KOPT-K1 (cell line): Measurements from ENCODE around the gene GRK4.
A peak's percentile ranks its signal among the peaks of the same experiment; 100 is the strongest.
"Not testable (repeated sequence)": the region's sequence is repeated elsewhere in the genome, so short reads cannot be mapped to it uniquely, and the experiment has no call there.

Experiments
- H3K27ac ChIP-seq: fragments of 200-600 bp; sonication (generic); 2 replicates; pipeline ENCODE4 v1.5.1; 2016; ENCODE audit warnings: antibody characterized with exemption, mild to moderate bottlenecking, low read depth, low read length; ENCODE audit not compliant: poor library complexity, severe bottlenecking
- H3K36me3 ChIP-seq: fragments of 200-600 bp; sonication (generic); 2 replicates; pipeline ENCODE4 v1.5.1; 2017; ENCODE audit warnings: antibody characterized with exemption, mild to moderate bottlenecking, low read length, moderate library complexity; ENCODE audit not compliant: insufficient read depth
- H3K9me3 ChIP-seq: fragments of 200-600 bp; sonication (generic); 2 replicates; pipeline ENCODE4 v1.5.1; 2017; ENCODE audit warnings: antibody characterized with exemption, low read length, mild to moderate bottlenecking; ENCODE audit not compliant: insufficient read depth, poor library complexity, severe bottlenecking

Gene GRK4

GRCh38 chr4:2960450-2960849 lies 2.9 kb upstream of the GRK4 start:
- not testable (repeated sequence) for H3K9me3 ChIP-seq
- peaks cover 56% of the 10 kb centered on the region for H3K36me3 ChIP-seq

DNA sequence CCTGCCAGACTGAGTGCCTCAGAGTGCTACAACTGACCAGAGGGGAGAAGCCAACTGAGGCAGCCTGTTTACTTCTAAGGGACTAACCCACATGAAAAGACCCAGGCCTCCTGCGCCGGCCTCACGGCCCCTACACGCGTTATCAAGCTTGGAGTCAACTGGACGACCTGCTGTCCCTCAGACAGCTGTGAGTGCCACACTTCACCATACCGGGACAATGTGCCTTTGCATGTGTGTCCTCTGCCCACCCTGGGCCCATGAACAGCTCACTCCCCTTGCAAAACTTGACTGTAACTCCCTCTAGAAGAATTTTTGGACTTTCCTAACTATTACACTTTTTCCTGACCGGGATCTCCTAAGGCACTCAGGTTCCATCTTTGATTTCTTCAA lies 2.0 kb upstream of the GRK4 start:
- peaks cover 46% of the 10 kb centered on the region for H3K36me3 ChIP-seq
- H3K27ac ChIP-seq, result peak overlapping the region; percentile 82

More at GRCh38 chr4:2960450-2960849, 2.9 kb upstream of the GRK4 start:
- H3K27ac ChIP-seq, result not testable (repeated sequence)

GRCh38 chr4:2961811-2962441 lies 1.4 kb upstream of the GRK4 start:
- Histone ChIP-seq H3K9me3 (no peaks in the 10 kb centered on the region), H3K36me3 (peaks cover 41% of the 10 kb centered on the region), H3K27ac (peak overlapping the region; percentile 82)

More for the DNA sequence above, 2.0 kb upstream of the GRK4 start:
- H3K9me3 ChIP-seq, result no peaks in the 10 kb centered on the region

DNA sequence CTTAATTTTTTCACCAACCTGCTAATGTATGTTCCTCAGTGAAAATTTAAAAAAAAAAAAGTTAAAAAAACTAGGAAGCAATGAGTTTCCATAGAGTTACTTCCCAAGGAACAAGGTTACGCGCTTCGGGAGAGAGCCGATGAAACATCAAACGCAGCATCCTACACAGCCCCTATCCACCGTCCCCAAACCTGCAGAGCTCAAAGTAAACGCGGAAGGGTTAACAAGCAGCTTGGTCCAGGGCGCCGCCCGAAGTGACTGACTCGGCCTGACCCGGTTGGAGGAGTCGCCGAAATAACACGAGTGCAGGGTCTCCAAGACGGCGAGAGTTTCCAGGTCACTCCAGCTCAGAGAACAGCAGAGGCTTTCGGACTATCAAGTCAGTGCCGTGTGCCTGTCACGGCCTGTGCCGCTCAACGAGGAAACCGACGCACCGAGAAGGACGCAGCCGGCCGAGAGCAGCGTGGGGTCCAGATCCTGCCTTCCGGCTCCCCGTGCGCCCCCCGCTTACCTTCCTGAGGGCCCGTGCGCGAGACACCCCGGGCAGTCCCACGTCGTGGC lies 677 bp upstream of the GRK4 start:
- H3K27ac ChIP-seq, result peak overlapping the region; percentile 82

GRCh38 chr4:2963966-2964471 lies 648 bp downstream of the GRK4 start:
- peaks cover 20% of the 10 kb centered on the region for H3K36me3 ChIP-seq
- peak overlapping the region; percentile 82 for H3K27ac ChIP-seq
- no peaks in the 10 kb centered on the region for H3K9me3 ChIP-seq

More for the DNA sequence above, 677 bp upstream of the GRK4 start:
- no peaks in the 10 kb centered on the region for H3K9me3 ChIP-seq
- H3K36me3 ChIP-seq, result peaks cover 33% of the 10 kb centered on the region

DNA sequence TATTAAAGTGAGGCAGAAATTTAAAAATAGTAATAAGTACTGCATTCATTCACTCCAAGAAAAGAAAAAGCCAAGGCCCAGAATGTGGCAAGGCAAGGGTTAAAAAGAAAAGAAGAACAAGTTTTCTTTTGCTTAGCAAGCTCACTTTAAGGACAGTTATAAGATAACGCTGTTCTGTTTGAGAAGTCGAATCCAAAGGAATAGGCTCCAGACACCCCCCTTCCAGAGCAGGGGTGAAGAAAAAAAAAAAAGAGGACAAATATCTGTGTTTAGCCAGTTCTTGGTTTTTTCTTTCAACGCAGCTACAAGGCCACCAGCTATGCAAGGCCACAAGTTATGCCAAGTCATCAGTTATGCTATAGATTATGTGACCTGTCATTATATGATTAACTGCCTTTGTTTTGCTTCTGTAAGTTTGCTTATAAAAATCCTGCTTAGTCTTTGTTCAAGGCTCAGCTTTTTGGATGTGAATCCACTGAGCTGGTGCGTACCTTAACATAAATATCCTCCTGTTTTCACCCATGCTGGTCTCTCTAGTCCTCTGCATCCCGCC lies 1.4 kb downstream of the GRK4 start:
- Histone ChIP-seq H3K36me3 (peaks cover 13% of the 10 kb centered on the region), H3K27ac (no peak overlapping the region), H3K9me3 (no peaks in the 10 kb centered on the region)

- Histone ChIP-seq H3K9me3 (no peaks in the 10 kb centered on the region), H3K27ac (no peak overlapping the region), H3K36me3 (peaks cover 8% of the 10 kb centered on the region)
Measured at GRCh38 chr4:2965262-2965661, 1.9 kb downstream of the GRK4 start.

- Histone ChIP-seq H3K36me3 (no peaks in the 10 kb centered on the region), H3K27ac (no peak overlapping the region), H3K9me3 (no peaks in the 10 kb centered on the region)
Measured at GRCh38 chr4:2968381-2968780, 5.0 kb downstream of the GRK4 start.

GRCh38 chr4:2971275-2971674 lies 7.9 kb downstream of the GRK4 start:
- no peak overlapping the region for H3K27ac ChIP-seq
- no peaks in the 10 kb centered on the region for H3K36me3 ChIP-seq
- no peaks in the 10 kb centered on the region for H3K9me3 ChIP-seq

- Histone ChIP-seq H3K36me3 (no peaks in the 10 kb centered on the region), H3K9me3 (peaks cover 29% of the 10 kb centered on the region), H3K27ac (no peak overlapping the region)
Measured at GRCh38 chr4:2977211-2978088, 14.1 kb downstream of the GRK4 start.

DNA sequence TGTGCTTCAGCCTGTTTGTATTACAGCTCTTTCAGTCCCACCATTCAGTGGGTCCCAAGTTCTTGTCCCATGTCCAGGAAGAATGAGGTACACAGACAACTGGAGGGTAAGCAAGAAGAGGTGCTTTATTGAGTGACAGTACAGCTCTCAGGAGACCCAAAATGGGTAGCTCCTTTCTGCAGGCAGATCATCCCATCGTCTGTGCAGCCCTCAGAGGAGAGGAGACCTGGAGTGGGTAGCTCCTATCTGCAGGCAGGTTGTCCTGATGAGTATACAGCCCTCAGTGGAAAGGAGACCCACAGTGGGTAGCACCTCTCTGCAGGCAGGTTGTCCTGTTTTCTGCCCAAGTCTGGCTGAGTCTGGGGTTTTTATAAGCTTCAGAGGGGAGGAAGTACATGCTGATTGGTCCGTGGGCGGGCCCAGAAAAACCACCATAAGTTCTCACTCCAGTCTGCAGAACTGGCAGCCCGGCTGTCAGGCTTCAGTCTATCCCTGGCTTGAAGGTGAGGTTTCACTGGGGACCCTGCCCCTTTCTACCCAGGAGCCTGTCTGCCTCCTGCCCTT lies 18.0 kb downstream of the GRK4 start:
- Histone ChIP-seq H3K9me3 (peaks cover 32% of the 10 kb centered on the region), H3K27ac (no peak overlapping the region), H3K36me3 (no peaks in the 10 kb centered on the region)

DNA sequence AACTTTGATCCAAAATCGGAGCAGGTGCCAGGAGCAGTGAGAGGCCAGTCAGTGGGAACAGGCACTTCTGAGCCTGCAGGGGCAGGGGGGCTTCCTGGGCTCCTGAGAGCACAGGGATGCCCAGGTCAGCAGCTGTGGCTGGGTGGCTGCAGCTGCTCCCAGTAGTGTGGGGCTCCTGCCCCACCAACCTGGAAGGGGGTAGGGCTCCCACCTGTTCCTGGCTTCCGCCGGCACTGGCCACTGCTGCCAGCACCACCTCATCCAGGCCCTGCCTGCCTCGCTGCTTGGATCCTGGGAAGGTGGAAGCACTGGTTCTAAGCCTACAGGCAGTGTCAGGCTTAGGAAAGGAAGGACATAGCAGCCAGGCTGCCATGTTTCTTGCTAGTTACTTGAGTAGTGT lies 18.6 kb downstream of the GRK4 start:
- no peaks in the 10 kb centered on the region for H3K36me3 ChIP-seq
- H3K9me3 ChIP-seq, result peaks cover 32% of the 10 kb centered on the region
- H3K27ac ChIP-seq, result no peak overlapping the region

GRCh38 chr4:2983715-2984114 lies 20.3 kb downstream of the GRK4 start:
- not testable (repeated sequence) for H3K27ac ChIP-seq
- peaks cover 32% of the 10 kb centered on the region for H3K9me3 ChIP-seq

DNA sequence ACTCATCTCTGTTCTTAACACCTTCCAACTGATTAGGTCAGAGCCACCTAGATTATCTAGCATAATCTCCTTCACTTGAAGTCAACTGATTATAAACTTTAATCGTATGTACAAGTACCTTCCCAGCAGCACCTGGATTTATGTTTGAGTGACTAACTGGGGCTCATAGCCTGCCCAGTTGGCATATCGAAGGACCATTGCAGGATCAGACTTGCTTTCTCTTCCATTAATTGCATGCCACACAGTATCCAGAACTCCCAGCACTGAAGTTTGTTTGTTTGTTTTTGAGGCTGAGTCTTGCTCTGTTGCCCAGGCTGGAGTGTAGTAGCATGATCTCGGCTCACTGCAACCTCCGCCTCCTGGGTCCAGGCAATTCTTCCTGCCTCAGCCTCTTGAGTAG lies 27.9 kb downstream of the GRK4 start:
- Histone ChIP-seq H3K27ac (no peak overlapping the region), H3K36me3 (no peaks in the 10 kb centered on the region)

More at GRCh38 chr4:2983715-2984114, 20.3 kb downstream of the GRK4 start:
- not testable (repeated sequence) for H3K36me3 ChIP-seq

GRCh38 chr4:2994917-2995316 lies 31.5 kb downstream of the GRK4 start:
- Histone ChIP-seq H3K36me3 (no peaks in the 10 kb centered on the region), H3K27ac (no peak overlapping the region), H3K9me3 (no peaks in the 10 kb centered on the region)

More for the DNA sequence above, 27.9 kb downstream of the GRK4 start:
- H3K9me3 ChIP-seq, result no peaks in the 10 kb centered on the region
